OCI-LY7 (cell line): Measurements from ENCODE around the gene EGLN2. TPM values are rescaled to one million over a fixed set of nuclear protein-coding genes. Genes with fewer than 3 reads are reported as not detected.
"Not testable (repeated sequence)": the region's sequence is repeated elsewhere in the genome, so short reads cannot be mapped to it uniquely, and the experiment has no call there.

ENCODE experiments used
- BruUV-seq: library from RNA; stranded (reverse); fragments of 400-500 nt; replicated peaks from 2 replicates; lab custom pipeline; 2021; lab: Mats Ljungman, UMichigan
- CTCF ChIA-PET: fragments of 300-600 bp; sonication (Branson Sonifier 250); formaldehyde crosslinking; loops from one replicate; lab custom pipeline; 2022; ENCODE audit warnings: antibody characterized with exemption; ENCODE audit not compliant: unreplicated experiment; lab: Charles Lee
- POLR2A ChIA-PET: fragments of 300-600 bp; sonication (Branson Sonifier 250); formaldehyde crosslinking; loops from one replicate; lab custom pipeline; 2022; ENCODE audit warnings: antibody characterized with exemption; lab: Charles Lee
- DNase-seq: peaks from one replicate; pipeline ENCODE4 v3.0.0-alpha.2; 2015; ENCODE audit warnings: low spot score
- H2AFZ ChIP-seq: fragments of 200-600 bp; sonication (generic), shearing (Covaris generic); 2 replicates; pipeline ENCODE4 v1.6.1; 2014; ENCODE audit warnings: mild to moderate bottlenecking, antibody characterized with exemption, low read length, moderate library complexity
- H3K27ac ChIP-seq: fragments of 200-600 bp; sonication (generic); 2 replicates; pipeline ENCODE4 v1.5.1; 2014; ENCODE audit warnings: mixed run types, low read depth, mild to moderate bottlenecking, moderate library complexity, low read length, inconsistent platforms; ENCODE audit not compliant: poor library complexity, severe bottlenecking
- H3K36me3 ChIP-seq: fragments of 200-600 bp; sonication (generic); 2 replicates; pipeline ENCODE4 v1.6.1; 2014; ENCODE audit warnings: mild to moderate bottlenecking, antibody characterized with exemption, low read length, moderate library complexity, mixed read lengths; ENCODE audit not compliant: insufficient read depth
- H3K4me1 ChIP-seq: fragments of 200-600 bp; sonication (generic); 2 replicates; pipeline ENCODE4 v1.5.1; 2014; ENCODE audit warnings: mild to moderate bottlenecking, low read length; ENCODE audit not compliant: insufficient read depth, poor library complexity, severe bottlenecking
- H3K4me2 ChIP-seq: fragments of 200-600 bp; sonication (generic); 2 replicates; pipeline ENCODE4 v1.6.1; 2014; ENCODE audit warnings: mild to moderate bottlenecking, low read length
- H3K4me3 ChIP-seq: fragments of 200-600 bp; sonication (generic); 2 replicates; pipeline ENCODE4 v1.5.1; 2014; ENCODE audit warnings: mild to moderate bottlenecking, low read depth, low read length; ENCODE audit not compliant: poor library complexity, severe bottlenecking
- H3K79me2 ChIP-seq: fragments of 200-600 bp; sonication (generic); 2 replicates; pipeline ENCODE4 v1.6.1; 2016; ENCODE audit warnings: low read depth, mild to moderate bottlenecking, low read length, moderate library complexity, mixed read lengths; ENCODE audit not compliant: insufficient read depth
- H3K9me2 ChIP-seq: fragments of 200-600 bp; sonication (generic); 2 replicates; pipeline ENCODE4 v1.6.1; 2016; ENCODE audit warnings: mild to moderate bottlenecking, low read length, mixed read lengths; ENCODE audit not compliant: insufficient read depth
- H3K9me3 ChIP-seq: fragments of 200-600 bp; sonication (generic); 2 replicates; pipeline ENCODE4 v1.6.1; 2014; ENCODE audit warnings: mild to moderate bottlenecking, mixed run types, low read length, mixed read lengths
- H4K20me1 ChIP-seq: fragments of 200-600 bp; sonication (generic); 2 replicates; pipeline ENCODE4 v1.6.1; 2014; ENCODE audit warnings: mild to moderate bottlenecking, antibody characterized with exemption, low read length, moderate library complexity, mixed read lengths; ENCODE audit not compliant: insufficient read depth
- EZH2phosphoT487 ChIP-seq: fragments of 200-600 bp; sonication (generic); IDR thresholded peaks from 2 replicates; pipeline ENCODE4 v1.6.1; 2018; ENCODE audit warnings: low read depth, borderline replicate concordance, mild to moderate bottlenecking, mixed run types, antibody characterized with exemption, low read length, moderate library complexity, mixed read lengths
- intact Hi-C: fragments of 100-400 bp; cut with micrococcal nuclease; formaldehyde crosslinking; loops from one replicate; pipeline ENCODE4 v1.10.0; 2022; ENCODE audit not compliant: unreplicated experiment
- total RNA-seq, 2 experiments: library from RNA; depleted of rRNA in 1 of 2; stranded (reverse); fragments of >200 nt in 1 of 2; shearing (Covaris generic) in 1 of 2; gene quantifications; 2 replicates each; pipeline ENCODE4 v1.2.3, GENCODE V29; 2014 to 2022
- TF ChIP-seq, protein P1 (sequence below): fragments of 200-600 bp; sonication (generic); conservative IDR thresholded peaks from 2 replicates; pipeline ENCODE4 v1.5.1; 2014; ENCODE audit warnings: mild to moderate bottlenecking, antibody characterized with exemption, low read length, moderate library complexity, mixed read lengths

Gene EGLN2
- total RNA-seq, 2 experiments from 2014 or later: 81.6 to 87.9 TPM

- Histone ChIP-seq H3K79me2 (peaks cover 14% of the 10 kb centered on the region; the same call in 1 of the 2 replicates), H3K4me2 (no peak overlapping the region), H3K4me3 (no peak overlapping the region), H3K36me3 (peaks cover 49% of the 10 kb centered on the region), H3K4me1 (peaks cover 32% of the 10 kb centered on the region), H3K9me2 (no peaks in the 10 kb centered on the region), H3K27ac (no peak overlapping the region), H2AFZ (no peak overlapping the region), H3K9me3 (no peaks in the 10 kb centered on the region), H4K20me1 (peaks cover 13% of the 10 kb centered on the region; the same call in 1 of the 2 replicates)
- DNase-seq: no peak
- BruUV-seq: no TSS peak
- intact Hi-C loops: no loop called here
- TF ChIP-seq, protein P1, sequence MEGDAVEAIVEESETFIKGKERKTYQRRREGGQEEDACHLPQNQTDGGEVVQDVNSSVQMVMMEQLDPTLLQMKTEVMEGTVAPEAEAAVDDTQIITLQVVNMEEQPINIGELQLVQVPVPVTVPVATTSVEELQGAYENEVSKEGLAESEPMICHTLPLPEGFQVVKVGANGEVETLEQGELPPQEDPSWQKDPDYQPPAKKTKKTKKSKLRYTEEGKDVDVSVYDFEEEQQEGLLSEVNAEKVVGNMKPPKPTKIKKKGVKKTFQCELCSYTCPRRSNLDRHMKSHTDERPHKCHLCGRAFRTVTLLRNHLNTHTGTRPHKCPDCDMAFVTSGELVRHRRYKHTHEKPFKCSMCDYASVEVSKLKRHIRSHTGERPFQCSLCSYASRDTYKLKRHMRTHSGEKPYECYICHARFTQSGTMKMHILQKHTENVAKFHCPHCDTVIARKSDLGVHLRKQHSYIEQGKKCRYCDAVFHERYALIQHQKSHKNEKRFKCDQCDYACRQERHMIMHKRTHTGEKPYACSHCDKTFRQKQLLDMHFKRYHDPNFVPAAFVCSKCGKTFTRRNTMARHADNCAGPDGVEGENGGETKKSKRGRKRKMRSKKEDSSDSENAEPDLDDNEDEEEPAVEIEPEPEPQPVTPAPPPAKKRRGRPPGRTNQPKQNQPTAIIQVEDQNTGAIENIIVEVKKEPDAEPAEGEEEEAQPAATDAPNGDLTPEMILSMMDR: no peak
- TF ChIP-seq EZH2phosphoT487: no peak
- ChIA-PET CTCF (no interaction called here), POLR2A (no interaction called here)
Observed at GRCh38 chr19:40810160-40810559, 11.2 kb downstream of the EGLN2 start.

- H3K4me1 ChIP-seq: peaks cover 26% of the 10 kb centered on the region
- H3K79me2 ChIP-seq, CTCF ChIA-PET, POLR2A ChIA-PET, H3K9me3 ChIP-seq, BruUV-seq, H2AFZ ChIP-seq, H4K20me1 ChIP-seq, DNase-seq, H3K9me2 ChIP-seq, H3K27ac ChIP-seq, intact Hi-C loops: not testable (repeated sequence)
- peak overlapping the region; percentile 32 for H3K4me3 ChIP-seq
- peak overlapping the region; percentile 57 for H3K4me2 ChIP-seq
- H3K36me3 ChIP-seq: peaks cover 42% of the 10 kb centered on the region
Observed at GRCh38 chr19:40810649-40811408, 11.8 kb downstream of the EGLN2 start.

- Histone ChIP-seq H3K27ac (no peak overlapping the region), H4K20me1 (peaks cover 5% of the 10 kb centered on the region; the same call in 1 of the 2 replicates), H3K4me1 (peaks cover 17% of the 10 kb centered on the region), H3K9me2 (no peaks in the 10 kb centered on the region), H3K4me2 (peak overlapping the region; percentile 57; the same call in 1 of the 2 replicates), H3K79me2 (no peaks in the 10 kb centered on the region), H3K9me3 (no peaks in the 10 kb centered on the region), H3K4me3 (no peak overlapping the region), H2AFZ (no peak overlapping the region), H3K36me3 (peaks cover 33% of the 10 kb centered on the region)
- ChIA-PET CTCF (no interaction called here), POLR2A (no interaction called here)
- no TSS peak for BruUV-seq
- no peak for DNase-seq
- no peak for TF ChIP-seq EZH2phosphoT487
- TF ChIP-seq, protein P1: no peak
- intact Hi-C loops: no loop called here
Observed at GRCh38 chr19:40811478-40812341, 12.7 kb downstream of the EGLN2 start.

DNA sequence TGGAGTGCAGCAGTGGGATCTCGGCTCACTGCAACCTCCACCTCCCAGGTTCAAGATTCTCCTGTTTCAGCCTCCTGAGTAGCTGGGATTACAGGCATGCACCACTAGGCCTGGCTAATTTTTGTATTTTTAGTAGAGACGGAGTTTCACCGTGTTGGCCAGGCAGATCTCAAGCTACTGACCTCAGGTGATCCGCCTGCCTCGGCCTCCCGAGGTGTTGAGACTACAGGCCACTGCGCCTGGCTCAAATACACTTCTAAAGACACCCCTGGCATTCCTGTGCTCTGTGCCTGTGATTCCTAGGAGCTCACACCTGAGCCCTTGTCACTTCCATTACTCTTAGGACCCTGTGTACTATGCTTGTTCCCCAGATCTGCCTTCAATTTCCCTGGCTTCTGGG is 13.6 kb downstream of the EGLN2 start:
- POLR2A ChIA-PET, H3K4me1 ChIP-seq, CTCF ChIA-PET, DNase-seq, H3K27ac ChIP-seq, H3K4me2 ChIP-seq, H3K79me2 ChIP-seq, H3K4me3 ChIP-seq, H2AFZ ChIP-seq, H3K9me3 ChIP-seq, intact Hi-C loops, H3K9me2 ChIP-seq, BruUV-seq, H4K20me1 ChIP-seq: not testable (repeated sequence)
- peaks cover 25% of the 10 kb centered on the region for H3K36me3 ChIP-seq
